GM12875 (cell line): ENCODE data around the gene BEGAIN.

Experiments
- H3K4me3 ChIP-seq: one replicate; pipeline ENCODE4 v1.5.1; 2011; ENCODE audit warnings: low read depth, low read length, control low read depth
- CTCF ChIP-seq: IDR thresholded peaks from 2 replicates; pipeline ENCODE4 v1.5.1; 2011; ENCODE audit warnings: low read depth, mild to moderate bottlenecking, control low read depth, inconsistent platforms, low read length, moderate library complexity, borderline replicate concordance; ENCODE audit not compliant: insufficient read depth

The BEGAIN gene

GRCh38 chr14:100528962-100529560 is 58.2 kb downstream of the BEGAIN start:
- TF ChIP-seq CTCF = no peak
- no peak overlapping the region for H3K4me3 ChIP-seq

DNA sequence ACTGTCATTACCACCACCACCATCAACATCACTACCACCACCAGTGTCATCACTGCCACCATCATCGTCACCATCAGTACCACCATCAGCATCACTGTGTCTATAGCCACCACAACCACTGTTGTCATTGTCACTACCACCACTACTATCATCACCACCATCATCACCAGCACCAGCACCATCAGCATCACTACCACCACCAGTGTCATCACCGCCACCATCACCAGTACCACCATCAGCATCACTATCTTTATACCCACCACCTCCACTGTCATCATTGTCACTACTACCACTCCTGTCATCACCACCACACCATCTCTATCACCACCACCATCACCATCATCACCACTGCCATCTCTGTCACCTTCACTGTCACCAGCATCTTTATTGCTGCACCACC is 60.6 kb downstream of the BEGAIN start:
- no peak overlapping the region for H3K4me3 ChIP-seq
- TF ChIP-seq CTCF = no peak

DNA sequence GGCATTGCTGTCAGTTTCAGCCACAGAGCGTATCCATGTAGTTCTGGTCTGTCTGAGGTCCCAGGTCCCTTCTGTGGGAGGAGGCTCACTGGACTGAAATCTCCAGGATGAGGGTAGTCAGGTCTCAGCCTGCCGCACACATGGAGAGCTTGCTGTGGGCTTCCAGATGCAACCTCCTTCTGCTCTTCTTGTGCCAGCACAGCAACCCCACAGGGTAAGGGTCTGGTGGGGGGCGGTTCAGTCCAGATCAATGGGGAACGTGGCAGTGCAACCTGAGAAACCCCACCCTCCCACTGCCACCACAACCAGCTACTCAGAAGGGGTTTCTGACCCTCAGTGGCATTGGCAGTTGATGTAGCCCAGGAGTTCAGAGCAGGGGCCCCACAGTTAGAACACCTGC is 61.2 kb downstream of the BEGAIN start:
- H3K4me3 ChIP-seq = no peak overlapping the region
- TF ChIP-seq CTCF = no peak

- H3K4me3 ChIP-seq = no peak overlapping the region
- no peak for TF ChIP-seq CTCF
These were observed 61.6 kb downstream of the BEGAIN start for GRCh38 chr14:100525615-100526014.

DNA sequence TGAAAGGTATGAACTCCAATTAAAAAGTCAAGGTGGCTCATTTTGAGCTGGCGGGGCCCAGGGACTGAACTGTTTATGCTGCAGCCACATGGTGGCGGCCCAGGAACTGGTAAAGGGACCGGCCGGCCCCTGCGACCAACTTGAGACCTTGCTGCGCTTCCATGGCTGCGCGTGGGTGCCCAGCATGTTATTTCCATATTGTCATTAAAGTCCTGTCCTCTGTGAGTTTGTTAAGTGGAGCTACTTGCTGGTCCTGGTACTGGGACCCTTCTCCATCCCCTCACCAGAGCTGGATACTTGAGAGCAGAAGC is 62.3 kb downstream of the BEGAIN start:
- peak; percentile 37; the same call in 1 of the 2 replicates for TF ChIP-seq CTCF
- no peak overlapping the region for H3K4me3 ChIP-seq

GRCh38 chr14:100524233-100524932 is 62.8 kb downstream of the BEGAIN start:
- no peak for TF ChIP-seq CTCF
- no peak overlapping the region for H3K4me3 ChIP-seq

GRCh38 chr14:100523843-100524169 is 63.4 kb downstream of the BEGAIN start:
- H3K4me3 ChIP-seq = no peak overlapping the region
- TF ChIP-seq CTCF = no peak
